ENCODE results near the gene MAP2K2.

Gene MAP2K2

DNA sequence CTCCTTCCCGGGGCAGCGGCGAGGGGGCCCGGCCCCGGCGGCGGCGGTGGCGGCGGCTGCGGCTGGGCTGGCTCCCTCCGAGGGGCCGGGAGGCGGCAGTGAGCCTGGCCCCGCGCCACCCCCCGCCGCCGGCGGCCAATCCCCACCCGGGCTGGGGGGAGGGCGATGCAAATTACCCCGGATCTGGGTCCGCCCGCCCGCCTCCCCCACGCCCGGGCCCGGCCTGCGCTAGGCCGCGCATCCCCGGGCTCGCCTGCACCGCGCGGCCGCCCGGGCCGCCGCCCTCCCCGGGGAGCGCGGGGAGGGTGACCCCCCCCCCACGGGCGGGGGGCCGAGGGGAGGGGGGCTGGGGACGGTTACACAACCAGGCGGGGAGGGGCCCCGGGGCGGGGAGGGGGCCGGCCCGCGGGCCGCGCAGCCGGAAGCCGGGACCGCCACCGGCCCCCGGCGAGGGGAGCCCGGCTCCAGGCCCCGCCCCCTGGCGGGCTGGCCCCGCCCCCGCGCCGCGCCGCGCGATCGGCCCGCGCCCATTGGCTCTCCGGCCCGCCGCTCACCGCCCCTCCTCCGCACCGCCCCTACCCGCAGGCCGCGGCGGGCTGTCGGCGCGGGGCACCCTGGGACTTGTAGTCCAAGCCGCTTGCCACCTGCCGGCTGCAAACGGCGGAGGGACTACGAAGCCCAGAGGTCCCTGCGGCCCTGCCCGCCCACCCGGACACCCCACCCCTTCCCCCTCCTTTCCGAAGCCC, 58.3 kb downstream of the MAP2K2 start:
- H2BK5ac ChIP-seq (ENCODE audit: low read length) = peak overlapping the region; percentile 82
- peak overlapping the region; percentile 33 for H3K4me2 ChIP-seq (ENCODE audit: insufficient read depth, low read length, poor library complexity, severe bottlenecking)
- no peak overlapping the region for H3K14ac ChIP-seq (ENCODE audit: low read length)
- no peak overlapping the region for H4K91ac ChIP-seq (ENCODE audit: low read depth, low read length, poor library complexity)
- peaks cover 2 to 6% of the 10 kb centered on the region in 2 donors for H3K36me3 ChIP-seq (replicated peaks in 1 of 2; ENCODE audit: control insufficient read depth in 2 of 2, insufficient read depth in 2 of 2, low read length in 2 of 2)
- H2AFZ ChIP-seq (ENCODE audit: low read length) = no peak overlapping the region
- no peak overlapping the region for H3K4ac ChIP-seq (ENCODE audit: low read length)
- no peak overlapping the region for H3K9ac ChIP-seq (ENCODE audit: low read depth, low read length, poor library complexity)
- no peak overlapping the region for H2BK12ac ChIP-seq (ENCODE audit: low read length)
- H4K8ac ChIP-seq (ENCODE audit: low read depth, low read length) = no peak overlapping the region
- no CpG with 5 or more reads among the region's 98 CpGs for WGBS, 2 donors (ENCODE audit: extremely low coverage in 2 of 2, insufficient read length in 2 of 2, insufficient replicate concordance in 1 of 2)
- H3K23ac ChIP-seq (ENCODE audit: low read depth, low read length, poor library complexity) = no peak overlapping the region
- H3K79me1 ChIP-seq (ENCODE audit: low read depth, low read length) = peaks cover 29% of the 10 kb centered on the region
- no peak overlapping the region for H3K18ac ChIP-seq (ENCODE audit: low read length)
- no peak overlapping the region for H3K27ac ChIP-seq (replicated peaks; ENCODE audit: low read length)
- peaks cover 4 to 21% (median 20%) of the 10 kb centered on the region in 3 experiments for H3K27me3 ChIP-seq (ENCODE audit: control insufficient read depth in 3 of 3, insufficient read depth in 3 of 3, low read depth in 1 of 3, low read length in 3 of 3)
- no peak overlapping the region for H2BK15ac ChIP-seq (ENCODE audit: low read length)
- H3K4me3 ChIP-seq (ENCODE audit: low read length in 2 of 2) = peak overlapping the region; percentile 65 to 88
- no peak overlapping the region for H2AK5ac ChIP-seq (ENCODE audit: low read depth, low read length)
- H3K9me3 ChIP-seq (replicated peaks in 1 of 2; ENCODE audit: control insufficient read depth in 2 of 2, insufficient read depth in 1 of 2, low read depth in 1 of 2, low read length in 2 of 2) = peaks cover 0 to 1% of the 10 kb centered on the region in 2 donors
- peaks cover 4 to 7% of the 10 kb centered on the region in 2 donors for H3K4me1 ChIP-seq (ENCODE audit: control insufficient read depth in 2 of 2, insufficient read depth in 1 of 2, low read depth in 1 of 2, low read length in 2 of 2)
- no peak overlapping the region for H2BK120ac ChIP-seq (ENCODE audit: low read depth, low read length)
- peak; percentile 94 for DNase-seq (ENCODE audit: low spot score)

DNA sequence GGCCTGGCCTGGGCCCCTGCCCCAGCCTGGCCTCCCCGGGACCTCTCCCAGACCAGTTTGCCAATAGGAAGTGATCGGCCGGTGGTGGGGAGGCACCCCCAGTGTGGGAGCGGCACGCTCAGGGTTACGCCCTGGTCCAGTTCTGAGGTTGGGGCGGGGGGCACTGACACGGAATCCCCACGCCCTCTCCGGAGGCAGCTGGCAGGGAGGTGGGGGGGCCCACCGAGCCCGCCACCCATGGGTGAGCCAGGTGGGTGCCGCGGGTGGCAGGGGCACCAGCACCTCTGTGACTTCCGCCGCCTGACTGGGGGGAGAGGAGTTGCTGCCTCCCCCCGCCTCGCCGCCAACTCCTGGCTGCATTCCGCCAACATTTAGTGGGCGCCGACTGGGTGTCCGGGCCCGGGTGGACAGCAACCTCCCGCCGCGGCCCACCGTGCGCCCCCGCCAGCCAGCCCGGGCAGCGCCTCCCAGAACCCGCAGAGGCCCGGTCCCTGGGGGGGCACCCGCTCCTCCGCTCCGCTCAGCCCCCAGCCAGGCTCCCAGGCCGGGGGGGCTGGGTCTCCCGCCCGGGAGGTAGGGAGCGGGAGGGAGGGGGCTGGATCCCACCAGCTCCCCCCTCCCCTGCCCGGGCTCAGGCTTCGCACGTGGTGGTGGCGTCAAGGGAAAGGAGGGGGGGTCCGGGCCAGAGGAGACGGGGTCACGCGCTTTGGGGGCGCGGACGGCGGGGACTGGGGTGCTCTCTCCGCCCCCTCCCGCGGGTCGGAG, 59.2 kb downstream of the MAP2K2 start:
- Histone ChIP-seq H2BK5ac (ENCODE audit: low read length) (peak overlapping the region; percentile 82), H3K9me3 (replicated peaks in 1 of 2; ENCODE audit: control insufficient read depth in 2 of 2, insufficient read depth in 1 of 2, low read depth in 1 of 2, low read length in 2 of 2) (peaks cover 0 to 1% of the 10 kb centered on the region in 2 donors), H3K4me3 (ENCODE audit: low read length in 2 of 2) (peak overlapping the region; percentile 65 to 88), H2AFZ (ENCODE audit: low read length) (peak overlapping the region; percentile 56), H3K36me3 (replicated peaks in 1 of 2; ENCODE audit: control insufficient read depth in 2 of 2, insufficient read depth in 2 of 2, low read length in 2 of 2) (peaks cover 2 to 6% of the 10 kb centered on the region in 2 donors), H2BK120ac (ENCODE audit: low read depth, low read length) (no peak overlapping the region), H3K4me2 (ENCODE audit: insufficient read depth, low read length, poor library complexity, severe bottlenecking) (peak overlapping the region; percentile 91), H3K27ac (replicated peaks; ENCODE audit: low read length) (no peak overlapping the region), H3K4me1 (ENCODE audit: control insufficient read depth in 2 of 2, insufficient read depth in 1 of 2, low read depth in 1 of 2, low read length in 2 of 2) (peaks cover 5 to 7% of the 10 kb centered on the region in 2 donors), H3K23ac (ENCODE audit: low read depth, low read length, poor library complexity) (peak overlapping the region; percentile 91), H2AK5ac (ENCODE audit: low read depth, low read length) (peak overlapping the region; percentile 84), H3K79me1 (ENCODE audit: low read depth, low read length) (peaks cover 34% of the 10 kb centered on the region), H3K14ac (ENCODE audit: low read length) (peak overlapping the region; percentile 99), H4K8ac (ENCODE audit: low read depth, low read length) (no peak overlapping the region), H3K27me3 (ENCODE audit: control insufficient read depth in 3 of 3, insufficient read depth in 3 of 3, low read depth in 1 of 3, low read length in 3 of 3) (peaks cover 4 to 21% (median 20%) of the 10 kb centered on the region in 3 experiments), H2BK12ac (ENCODE audit: low read length) (peak overlapping the region; percentile 41), H2BK15ac (ENCODE audit: low read length) (peak overlapping the region; percentile 49), H3K18ac (ENCODE audit: low read length) (peak overlapping the region; percentile 94), H3K4ac (ENCODE audit: low read length) (peak overlapping the region; percentile 76), H4K91ac (ENCODE audit: low read depth, low read length, poor library complexity) (no peak overlapping the region), H3K9ac (ENCODE audit: low read depth, low read length, poor library complexity) (peak overlapping the region; percentile 91)
- DNase-seq (ENCODE audit: low spot score) = no peak
- WGBS, 2 donors (ENCODE audit: extremely low coverage in 2 of 2, insufficient read length in 2 of 2, insufficient replicate concordance in 1 of 2) = no CpG with 5 or more reads among the region's 57 CpGs

DNA sequence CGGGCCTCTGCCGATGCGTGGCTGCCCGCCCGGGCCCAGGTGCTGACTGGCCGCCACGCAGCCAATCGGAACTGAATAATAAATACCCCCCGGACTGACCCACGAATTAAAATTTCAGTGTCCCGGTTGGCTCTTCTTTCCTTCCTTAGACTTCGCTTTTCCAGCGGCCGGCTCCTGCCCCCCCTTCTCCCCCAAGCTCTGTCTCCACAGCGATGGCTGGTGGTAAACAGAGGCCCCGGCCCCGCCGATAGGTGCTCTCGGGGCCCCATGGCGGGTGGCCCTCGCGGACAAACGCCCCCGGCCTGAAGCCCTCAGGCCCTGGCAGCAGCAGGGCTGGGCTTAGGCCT, 59.8 kb downstream of the MAP2K2 start:
- H2AK5ac ChIP-seq (ENCODE audit: low read depth, low read length) = peak overlapping the region; percentile 84
- H3K4ac ChIP-seq (ENCODE audit: low read length) = peak overlapping the region; percentile 76
- H2BK15ac ChIP-seq (ENCODE audit: low read length) = no peak overlapping the region
- H3K14ac ChIP-seq (ENCODE audit: low read length) = peak overlapping the region; percentile 99
- peak overlapping the region; percentile 91 for H3K23ac ChIP-seq (ENCODE audit: low read depth, low read length, poor library complexity)
- H3K4me2 ChIP-seq (ENCODE audit: insufficient read depth, low read length, poor library complexity, severe bottlenecking) = peak overlapping the region; percentile 91
- H3K27me3 ChIP-seq (ENCODE audit: control insufficient read depth in 3 of 3, insufficient read depth in 3 of 3, low read depth in 1 of 3, low read length in 3 of 3) = peaks cover 4 to 18% (median 18%) of the 10 kb centered on the region in 3 experiments
- H3K4me1 ChIP-seq (ENCODE audit: control insufficient read depth in 2 of 2, insufficient read depth in 1 of 2, low read depth in 1 of 2, low read length in 2 of 2) = peaks cover 7% of the 10 kb centered on the region in 2 donors
- peaks cover 2 to 6% of the 10 kb centered on the region in 2 donors for H3K36me3 ChIP-seq (replicated peaks in 1 of 2; ENCODE audit: control insufficient read depth in 2 of 2, insufficient read depth in 2 of 2, low read length in 2 of 2)
- H3K4me3 ChIP-seq (ENCODE audit: low read length in 2 of 2) = peak overlapping the region; percentile 65 to 88
- peak overlapping the region; percentile 94 for H3K18ac ChIP-seq (ENCODE audit: low read length)
- no peak overlapping the region for H2BK5ac ChIP-seq (ENCODE audit: low read length)
- H4K91ac ChIP-seq (ENCODE audit: low read depth, low read length, poor library complexity) = no peak overlapping the region
- H2BK12ac ChIP-seq (ENCODE audit: low read length) = no peak overlapping the region
- H2AFZ ChIP-seq (ENCODE audit: low read length) = no peak overlapping the region
- whole genome bisulfite sequencing, 2 donors (ENCODE audit: extremely low coverage in 2 of 2, insufficient read length in 2 of 2, insufficient replicate concordance in 1 of 2) = no CpG with 5 or more reads among the region's 24 CpGs
- H3K79me1 ChIP-seq (ENCODE audit: low read depth, low read length) = peaks cover 34% of the 10 kb centered on the region
- DNase-seq (ENCODE audit: low spot score) = no peak
- H4K8ac ChIP-seq (ENCODE audit: low read depth, low read length) = no peak overlapping the region
- peak overlapping the region; percentile 91 for H3K9ac ChIP-seq (ENCODE audit: low read depth, low read length, poor library complexity)
- no peak overlapping the region for H3K27ac ChIP-seq (replicated peaks; ENCODE audit: low read length)
- H3K9me3 ChIP-seq (replicated peaks in 1 of 2; ENCODE audit: control insufficient read depth in 2 of 2, insufficient read depth in 1 of 2, low read depth in 1 of 2, low read length in 2 of 2) = peaks cover 0 to under 1% of the 10 kb centered on the region in 2 donors
- no peak overlapping the region for H2BK120ac ChIP-seq (ENCODE audit: low read depth, low read length)

Measured in neuronal stem cell (in vitro differentiated cells).